HepG2 (cell line): ENCODE measurements around the gene LGALS1. TPM values are rescaled to one million over a fixed set of nuclear protein-coding genes. Genes with fewer than 3 reads are reported as not detected.

Experiments
- BHLHE40 ChIP-seq: IDR thresholded peaks from 2 replicates; pipeline ENCODE4 v1.6.1; 2011; ENCODE audit warnings: low read length, improper control_type of control experiment
- GZF1 ChIP-seq: sonication (generic); formaldehyde crosslinking; IDR thresholded peaks from 2 replicates; pipeline ENCODE4 v1.5.1; 2020; ENCODE audit warnings: mild to moderate bottlenecking, missing genetic modification reagents
- HNRNPL ChIP-seq: fragments of 200-400 bp; formaldehyde crosslinking; IDR thresholded peaks from 2 replicates; pipeline ENCODE4 v1.6.1; 2017; ENCODE audit warnings: mild to moderate bottlenecking, low read depth, low read length
- MAFF ChIP-seq: IDR thresholded peaks from 2 replicates; pipeline ENCODE4 v1.6.1; 2011; ENCODE audit warnings: low read depth, low read length, improper control_type of control experiment
- NBN ChIP-seq: fragments of 450-650 bp; conservative IDR thresholded peaks from 2 replicates; pipeline ENCODE4 v1.6.1; 2017
- RFXAP ChIP-seq: sonication (generic); formaldehyde crosslinking; IDR thresholded peaks from 2 replicates; pipeline ENCODE4 v1.4.0; 2020; ENCODE audit warnings: missing genetic modification reagents, borderline replicate concordance
- SALL1 ChIP-seq: sonication (generic); formaldehyde crosslinking; IDR thresholded peaks from 2 replicates; pipeline ENCODE4 v1.8.0; 2022; ENCODE audit warnings: mild to moderate bottlenecking, missing genetic modification reagents
- SIN3B ChIP-seq: fragments of 150-350 bp; IDR thresholded peaks from 2 replicates; pipeline ENCODE4 v1.6.1; 2014; ENCODE audit warnings: low read length
- SMYD3 ChIP-seq: sonication (generic); formaldehyde crosslinking; IDR thresholded peaks from 2 replicates; pipeline ENCODE4 v1.8.1; 2023; ENCODE audit warnings: mild to moderate bottlenecking, missing genetic modification reagents
- YEATS2 ChIP-seq: sonication (generic); formaldehyde crosslinking; IDR thresholded peaks from 2 replicates; pipeline ENCODE4 v1.4.0; 2020; ENCODE audit warnings: missing genetic modification reagents, borderline replicate concordance
- polyA plus RNA-seq, 8 experiments: library from polyadenylated mRNA; depleted of rRNA in 3 of 8; stranded (reverse) in 7 of 8; unstranded in 1 of 8; fragments of >200 nt; fragmentation: Illumina TruSeq in 4 of 8; extraction: Trizol in 4 of 8; gene quantifications; 2 replicates each; pipeline versions ENCODE4 v1.2.1 to v1.2.3, GENCODE V29; 2011 to 2016; ENCODE audit warnings: low read depth in 4 of 8, missing spikeins in 1 of 8, mixed read lengths in 1 of 8; ENCODE audit not compliant: insufficient read depth in 1 of 8
- total RNA-seq, 5 experiments: library from RNA; depleted of rRNA; stranded (reverse); fragments of >200 nt; fragmentation: Illumina TruSeq; extraction: Trizol; gene quantifications; 2 replicates each; pipeline ENCODE4 v1.2.3, GENCODE V29; 2016; ENCODE audit warnings: low read depth in 1 of 5
- TF ChIP-seq, protein P1 (sequence below): sonication (generic); formaldehyde crosslinking; IDR thresholded peaks from 2 replicates; pipeline ENCODE4 v1.4.0; 2020; ENCODE audit warnings: missing genetic modification reagents
- TF ChIP-seq, protein P2 (sequence below): sonication (generic); formaldehyde crosslinking; IDR thresholded peaks from 2 replicates; pipeline ENCODE4 v1.5.0; 2020; ENCODE audit warnings: mild to moderate bottlenecking, missing genetic modification reagents
- TF ChIP-seq, protein P3 (sequence below): IDR thresholded peaks from 2 replicates; pipeline ENCODE4 v1.4.0; 2020; ENCODE audit warnings: mild to moderate bottlenecking, missing genetic modification reagents
- TF ChIP-seq, protein P4 (sequence below): sonication (generic); formaldehyde crosslinking; IDR thresholded peaks from 2 replicates; pipeline ENCODE4 v1.5.0; 2020; ENCODE audit warnings: missing genetic modification reagents
- TF ChIP-seq, protein P5 (sequence below): sonication (generic); formaldehyde crosslinking; IDR thresholded peaks from 2 replicates; pipeline ENCODE4 v1.4.0; 2020; ENCODE audit warnings: missing genetic modification reagents, borderline replicate concordance

LGALS1 gene
- total and polyA plus RNA-seq, 2 of the 13 experiments (the other 11 are each of a cell fraction or from before 2014, with no cell fraction given): 103 to 858 TPM

DNA sequence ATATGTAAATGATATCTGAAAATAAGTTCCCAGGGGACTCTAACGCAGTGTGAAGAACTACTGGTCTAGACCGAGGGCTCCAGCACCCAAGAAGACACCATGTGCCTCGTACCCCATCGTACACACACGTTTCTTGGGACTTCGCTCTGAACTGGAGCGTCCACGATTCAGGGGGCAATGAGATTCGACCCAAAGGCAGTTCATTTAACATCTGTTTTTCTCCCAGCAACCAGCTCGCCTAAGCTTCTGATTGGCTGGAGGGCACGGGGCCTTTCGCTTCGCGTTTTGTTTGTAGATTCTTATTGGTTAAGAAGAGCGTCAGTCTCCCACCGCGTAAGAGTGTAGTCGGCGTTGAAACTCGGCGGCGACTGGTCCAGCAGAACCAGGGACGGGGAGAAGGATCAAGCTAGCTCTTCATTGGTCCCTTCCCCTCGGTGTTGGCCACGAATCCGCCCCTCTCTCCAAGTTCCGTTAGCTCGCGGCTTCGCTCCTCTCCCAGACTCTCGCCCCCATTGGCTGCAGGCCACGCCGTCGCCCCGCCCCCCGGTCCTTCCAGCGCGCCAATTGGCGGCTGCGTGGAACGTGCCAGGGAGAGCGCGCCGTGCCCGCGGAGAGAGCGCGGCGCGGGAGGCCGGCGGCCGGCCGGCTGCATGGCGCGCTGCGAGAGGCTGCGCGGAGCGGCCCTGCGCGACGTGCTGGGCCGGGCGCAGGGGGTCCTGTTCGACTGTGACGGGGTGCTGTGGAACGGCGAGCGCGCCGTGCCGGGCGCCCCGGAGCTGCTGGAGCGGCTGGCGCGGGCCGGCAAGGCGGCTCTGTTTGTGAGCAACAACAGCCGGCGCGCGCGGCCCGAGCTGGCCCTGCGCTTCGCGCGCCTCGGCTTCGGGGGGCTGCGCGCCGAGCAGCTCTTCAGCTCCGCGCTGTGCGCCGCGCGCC, 17.0 kb upstream of the LGALS1 start, which contains the start of gene PDXP (continued):
- TF ChIP-seq, protein P1, sequence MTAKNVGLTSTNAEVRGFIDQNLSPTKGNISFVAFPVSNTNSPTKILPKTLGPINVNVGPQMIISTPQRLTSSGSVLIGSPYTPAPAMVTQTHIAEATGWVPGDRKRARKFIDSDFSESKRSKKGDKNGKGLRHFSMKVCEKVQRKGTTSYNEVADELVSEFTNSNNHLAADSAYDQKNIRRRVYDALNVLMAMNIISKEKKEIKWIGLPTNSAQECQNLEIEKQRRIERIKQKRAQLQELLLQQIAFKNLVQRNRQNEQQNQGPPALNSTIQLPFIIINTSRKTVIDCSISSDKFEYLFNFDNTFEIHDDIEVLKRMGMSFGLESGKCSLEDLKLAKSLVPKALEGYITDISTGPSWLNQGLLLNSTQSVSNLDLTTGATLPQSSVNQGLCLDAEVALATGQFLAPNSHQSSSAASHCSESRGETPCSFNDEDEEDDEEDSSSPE: peak; percentile 91
- TF ChIP-seq YEATS2 (peak; percentile 48; the same call in 1 of the 2 replicates), SALL1 (CRISPR knock-in tag) (peak; percentile 52; the same call in 1 of the 2 replicates), SIN3B (0 out of 2 replicates have a peak, but pooled peaks have one; percentile 4), MAFF (no peak), NBN (no peak), SMYD3 (CRISPR knock-in tag) (no peak), RFXAP (peak; percentile 99), HNRNPL (no peak), BHLHE40 (peak; percentile 90), GZF1 (no peak)
- TF ChIP-seq, protein P2, sequence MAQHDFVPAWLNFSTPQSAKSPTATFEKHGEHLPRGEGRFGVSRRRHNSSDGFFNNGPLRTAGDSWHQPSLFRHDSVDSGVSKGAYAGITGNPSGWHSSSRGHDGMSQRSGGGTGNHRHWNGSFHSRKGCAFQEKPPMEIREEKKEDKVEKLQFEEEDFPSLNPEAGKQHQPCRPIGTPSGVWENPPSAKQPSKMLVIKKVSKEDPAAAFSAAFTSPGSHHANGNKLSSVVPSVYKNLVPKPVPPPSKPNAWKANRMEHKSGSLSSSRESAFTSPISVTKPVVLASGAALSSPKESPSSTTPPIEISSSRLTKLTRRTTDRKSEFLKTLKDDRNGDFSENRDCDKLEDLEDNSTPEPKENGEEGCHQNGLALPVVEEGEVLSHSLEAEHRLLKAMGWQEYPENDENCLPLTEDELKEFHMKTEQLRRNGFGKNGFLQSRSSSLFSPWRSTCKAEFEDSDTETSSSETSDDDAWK (CRISPR knock-in tag): no peak
- TF ChIP-seq, protein P3, sequence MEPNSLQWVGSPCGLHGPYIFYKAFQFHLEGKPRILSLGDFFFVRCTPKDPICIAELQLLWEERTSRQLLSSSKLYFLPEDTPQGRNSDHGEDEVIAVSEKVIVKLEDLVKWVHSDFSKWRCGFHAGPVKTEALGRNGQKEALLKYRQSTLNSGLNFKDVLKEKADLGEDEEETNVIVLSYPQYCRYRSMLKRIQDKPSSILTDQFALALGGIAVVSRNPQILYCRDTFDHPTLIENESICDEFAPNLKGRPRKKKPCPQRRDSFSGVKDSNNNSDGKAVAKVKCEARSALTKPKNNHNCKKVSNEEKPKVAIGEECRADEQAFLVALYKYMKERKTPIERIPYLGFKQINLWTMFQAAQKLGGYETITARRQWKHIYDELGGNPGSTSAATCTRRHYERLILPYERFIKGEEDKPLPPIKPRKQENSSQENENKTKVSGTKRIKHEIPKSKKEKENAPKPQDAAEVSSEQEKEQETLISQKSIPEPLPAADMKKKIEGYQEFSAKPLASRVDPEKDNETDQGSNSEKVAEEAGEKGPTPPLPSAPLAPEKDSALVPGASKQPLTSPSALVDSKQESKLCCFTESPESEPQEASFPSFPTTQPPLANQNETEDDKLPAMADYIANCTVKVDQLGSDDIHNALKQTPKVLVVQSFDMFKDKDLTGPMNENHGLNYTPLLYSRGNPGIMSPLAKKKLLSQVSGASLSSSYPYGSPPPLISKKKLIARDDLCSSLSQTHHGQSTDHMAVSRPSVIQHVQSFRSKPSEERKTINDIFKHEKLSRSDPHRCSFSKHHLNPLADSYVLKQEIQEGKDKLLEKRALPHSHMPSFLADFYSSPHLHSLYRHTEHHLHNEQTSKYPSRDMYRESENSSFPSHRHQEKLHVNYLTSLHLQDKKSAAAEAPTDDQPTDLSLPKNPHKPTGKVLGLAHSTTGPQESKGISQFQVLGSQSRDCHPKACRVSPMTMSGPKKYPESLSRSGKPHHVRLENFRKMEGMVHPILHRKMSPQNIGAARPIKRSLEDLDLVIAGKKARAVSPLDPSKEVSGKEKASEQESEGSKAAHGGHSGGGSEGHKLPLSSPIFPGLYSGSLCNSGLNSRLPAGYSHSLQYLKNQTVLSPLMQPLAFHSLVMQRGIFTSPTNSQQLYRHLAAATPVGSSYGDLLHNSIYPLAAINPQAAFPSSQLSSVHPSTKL (CRISPR knock-in tag): no peak
- TF ChIP-seq, protein P4, sequence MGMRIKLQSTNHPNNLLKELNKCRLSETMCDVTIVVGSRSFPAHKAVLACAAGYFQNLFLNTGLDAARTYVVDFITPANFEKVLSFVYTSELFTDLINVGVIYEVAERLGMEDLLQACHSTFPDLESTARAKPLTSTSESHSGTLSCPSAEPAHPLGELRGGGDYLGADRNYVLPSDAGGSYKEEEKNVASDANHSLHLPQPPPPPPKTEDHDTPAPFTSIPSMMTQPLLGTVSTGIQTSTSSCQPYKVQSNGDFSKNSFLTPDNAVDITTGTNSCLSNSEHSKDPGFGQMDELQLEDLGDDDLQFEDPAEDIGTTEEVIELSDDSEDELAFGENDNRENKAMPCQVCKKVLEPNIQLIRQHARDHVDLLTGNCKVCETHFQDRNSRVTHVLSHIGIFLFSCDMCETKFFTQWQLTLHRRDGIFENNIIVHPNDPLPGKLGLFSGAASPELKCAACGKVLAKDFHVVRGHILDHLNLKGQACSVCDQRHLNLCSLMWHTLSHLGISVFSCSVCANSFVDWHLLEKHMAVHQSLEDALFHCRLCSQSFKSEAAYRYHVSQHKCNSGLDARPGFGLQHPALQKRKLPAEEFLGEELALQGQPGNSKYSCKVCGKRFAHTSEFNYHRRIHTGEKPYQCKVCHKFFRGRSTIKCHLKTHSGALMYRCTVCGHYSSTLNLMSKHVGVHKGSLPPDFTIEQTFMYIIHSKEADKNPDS (CRISPR knock-in tag): no peak
- TF ChIP-seq, protein P5, sequence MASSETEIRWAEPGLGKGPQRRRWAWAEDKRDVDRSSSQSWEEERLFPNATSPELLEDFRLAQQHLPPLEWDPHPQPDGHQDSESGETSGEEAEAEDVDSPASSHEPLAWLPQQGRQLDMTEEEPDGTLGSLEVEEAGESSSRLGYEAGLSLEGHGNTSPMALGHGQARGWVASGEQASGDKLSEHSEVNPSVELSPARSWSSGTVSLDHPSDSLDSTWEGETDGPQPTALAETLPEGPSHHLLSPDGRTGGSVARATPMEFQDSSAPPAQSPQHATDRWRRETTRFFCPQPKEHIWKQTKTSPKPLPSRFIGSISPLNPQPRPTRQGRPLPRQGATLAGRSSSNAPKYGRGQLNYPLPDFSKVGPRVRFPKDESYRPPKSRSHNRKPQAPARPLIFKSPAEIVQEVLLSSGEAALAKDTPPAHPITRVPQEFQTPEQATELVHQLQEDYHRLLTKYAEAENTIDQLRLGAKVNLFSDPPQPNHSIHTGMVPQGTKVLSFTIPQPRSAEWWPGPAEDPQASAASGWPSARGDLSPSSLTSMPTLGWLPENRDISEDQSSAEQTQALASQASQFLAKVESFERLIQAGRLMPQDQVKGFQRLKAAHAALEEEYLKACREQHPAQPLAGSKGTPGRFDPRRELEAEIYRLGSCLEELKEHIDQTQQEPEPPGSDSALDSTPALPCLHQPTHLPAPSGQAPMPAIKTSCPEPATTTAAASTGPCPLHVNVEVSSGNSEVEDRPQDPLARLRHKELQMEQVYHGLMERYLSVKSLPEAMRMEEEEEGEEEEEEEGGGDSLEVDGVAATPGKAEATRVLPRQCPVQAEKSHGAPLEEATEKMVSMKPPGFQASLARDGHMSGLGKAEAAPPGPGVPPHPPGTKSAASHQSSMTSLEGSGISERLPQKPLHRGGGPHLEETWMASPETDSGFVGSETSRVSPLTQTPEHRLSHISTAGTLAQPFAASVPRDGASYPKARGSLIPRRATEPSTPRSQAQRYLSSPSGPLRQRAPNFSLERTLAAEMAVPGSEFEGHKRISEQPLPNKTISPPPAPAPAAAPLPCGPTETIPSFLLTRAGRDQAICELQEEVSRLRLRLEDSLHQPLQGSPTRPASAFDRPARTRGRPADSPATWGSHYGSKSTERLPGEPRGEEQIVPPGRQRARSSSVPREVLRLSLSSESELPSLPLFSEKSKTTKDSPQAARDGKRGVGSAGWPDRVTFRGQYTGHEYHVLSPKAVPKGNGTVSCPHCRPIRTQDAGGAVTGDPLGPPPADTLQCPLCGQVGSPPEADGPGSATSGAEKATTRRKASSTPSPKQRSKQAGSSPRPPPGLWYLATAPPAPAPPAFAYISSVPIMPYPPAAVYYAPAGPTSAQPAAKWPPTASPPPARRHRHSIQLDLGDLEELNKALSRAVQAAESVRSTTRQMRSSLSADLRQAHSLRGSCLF (CRISPR knock-in tag): no peak
